ENCODE data around the gene SRSF11. TPM values are rescaled to one million over a fixed set of nuclear protein-coding genes. Genes with fewer than 3 reads are reported as not detected.

The SRSF11 gene
- polyA plus RNA-seq, 1 donor (not counting 4 experiments of a cell fraction or from before 2014, with no cell fraction given) = 234 TPM

- Histone ChIP-seq H3K27ac (ENCODE audit: control insufficient read depth, insufficient read depth, low read length) (no peak overlapping the region), H3K4me1 (ENCODE audit: control insufficient read depth, extremely low read depth, insufficient read depth, low read length) (peaks cover 7% of the 10 kb centered on the region), H3K79me2 (ENCODE audit: control insufficient read depth, insufficient read depth, low read length) (peaks cover 99% of the 10 kb centered on the region), H3K4me3 (ENCODE audit: control insufficient read depth in 2 of 3, extremely low read depth in 1 of 3, insufficient read depth in 2 of 3, low read depth in 1 of 3, low read length in 3 of 3) (no peak overlapping the region), H3K9ac (ENCODE audit: control insufficient read depth, extremely low read depth, insufficient read depth, low read length) (no peak overlapping the region), H3K9me1 (ENCODE audit: control insufficient read depth, extremely low read depth, insufficient read depth, low read length) (no peaks in the 10 kb centered on the region), H2AFZ (ENCODE audit: control insufficient read depth, low read length) (no peak overlapping the region), H3K4me2 (ENCODE audit: control insufficient read depth, extremely low read depth, insufficient read depth, low read depth, low read length) (no peak overlapping the region), H3K36me3 (ENCODE audit: control insufficient read depth in 2 of 2, extremely low read depth in 1 of 2, insufficient read depth in 2 of 2, low read length in 2 of 2) (peaks cover 9 to 14% of the 10 kb centered on the region in 2 experiments), H3K9me3 (ENCODE audit: control insufficient read depth, low read depth, low read length) (no peaks in the 10 kb centered on the region), H4K20me1 (ENCODE audit: control insufficient read depth, extremely low read depth, insufficient read depth, low read length) (no peaks in the 10 kb centered on the region), H3K27me3 (ENCODE audit: control insufficient read depth, extremely low read depth, insufficient read depth, low read length) (no peaks in the 10 kb centered on the region)
- DNase-seq (ENCODE audit: low read depth, low spot score) (no peak), FAIRE-seq (no peak)
- no peak for TF ChIP-seq EZH2 (IDR thresholded peaks at IDR 0.05; ENCODE audit: low read length)
- TF ChIP-seq, protein P1, sequence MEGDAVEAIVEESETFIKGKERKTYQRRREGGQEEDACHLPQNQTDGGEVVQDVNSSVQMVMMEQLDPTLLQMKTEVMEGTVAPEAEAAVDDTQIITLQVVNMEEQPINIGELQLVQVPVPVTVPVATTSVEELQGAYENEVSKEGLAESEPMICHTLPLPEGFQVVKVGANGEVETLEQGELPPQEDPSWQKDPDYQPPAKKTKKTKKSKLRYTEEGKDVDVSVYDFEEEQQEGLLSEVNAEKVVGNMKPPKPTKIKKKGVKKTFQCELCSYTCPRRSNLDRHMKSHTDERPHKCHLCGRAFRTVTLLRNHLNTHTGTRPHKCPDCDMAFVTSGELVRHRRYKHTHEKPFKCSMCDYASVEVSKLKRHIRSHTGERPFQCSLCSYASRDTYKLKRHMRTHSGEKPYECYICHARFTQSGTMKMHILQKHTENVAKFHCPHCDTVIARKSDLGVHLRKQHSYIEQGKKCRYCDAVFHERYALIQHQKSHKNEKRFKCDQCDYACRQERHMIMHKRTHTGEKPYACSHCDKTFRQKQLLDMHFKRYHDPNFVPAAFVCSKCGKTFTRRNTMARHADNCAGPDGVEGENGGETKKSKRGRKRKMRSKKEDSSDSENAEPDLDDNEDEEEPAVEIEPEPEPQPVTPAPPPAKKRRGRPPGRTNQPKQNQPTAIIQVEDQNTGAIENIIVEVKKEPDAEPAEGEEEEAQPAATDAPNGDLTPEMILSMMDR (optimal IDR thresholded peaks at IDR 0.05 in 1 of 3, IDR thresholded peaks at IDR 0.05 in 1 of 3, conservative IDR thresholded peaks at IDR 0.05 in 1 of 3; ENCODE audit: extremely low read depth in 1 of 3, insufficient read depth in 2 of 3, low read length in 3 of 3) = no peak
- dilution Hi-C loops (cut with MboI; ENCODE audit: extremely low pct_ligation_motif_present, low sequenced_read_pairs) = no loop called here
These were observed 10.4 kb upstream of the SRSF11 start for GRCh38 chr1:70210820-70211219.

DNA sequence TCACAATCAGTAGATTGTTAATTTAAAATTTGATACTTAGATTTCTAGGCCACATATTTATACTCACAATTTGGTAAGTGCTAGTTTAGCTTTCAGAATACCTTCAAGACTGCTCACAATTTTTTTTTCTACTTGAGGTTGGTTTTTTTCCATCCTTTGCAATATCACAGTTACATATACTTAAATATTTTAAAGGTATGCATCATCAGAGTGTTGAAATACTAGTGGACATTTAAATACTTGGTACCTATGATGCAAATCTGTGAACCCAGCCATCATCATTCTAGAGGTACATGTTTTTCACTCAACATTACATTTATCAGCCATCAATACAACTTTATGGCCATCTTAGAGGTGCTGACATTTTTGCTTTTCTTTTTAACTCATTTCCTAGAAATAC is 9.6 kb upstream of the SRSF11 start:
- H3K27me3 ChIP-seq (ENCODE audit: control insufficient read depth, extremely low read depth, insufficient read depth, low read length) = no peaks in the 10 kb centered on the region
- peaks cover 9 to 14% of the 10 kb centered on the region in 2 experiments for H3K36me3 ChIP-seq (ENCODE audit: control insufficient read depth in 2 of 2, extremely low read depth in 1 of 2, insufficient read depth in 2 of 2, low read length in 2 of 2)
- H3K4me2 ChIP-seq (ENCODE audit: control insufficient read depth, extremely low read depth, insufficient read depth, low read depth, low read length) = no peak overlapping the region
- no peak overlapping the region for H3K4me3 ChIP-seq (ENCODE audit: control insufficient read depth in 2 of 3, extremely low read depth in 1 of 3, insufficient read depth in 2 of 3, low read depth in 1 of 3, low read length in 3 of 3)
- no peaks in the 10 kb centered on the region for H3K9me1 ChIP-seq (ENCODE audit: control insufficient read depth, extremely low read depth, insufficient read depth, low read length)
- peaks cover 7% of the 10 kb centered on the region for H3K4me1 ChIP-seq (ENCODE audit: control insufficient read depth, extremely low read depth, insufficient read depth, low read length)
- no peak overlapping the region for H3K9ac ChIP-seq (ENCODE audit: control insufficient read depth, extremely low read depth, insufficient read depth, low read length)
- dilution Hi-C loops (cut with MboI; ENCODE audit: extremely low pct_ligation_motif_present, low sequenced_read_pairs) = no loop called here
- FAIRE-seq = no peak
- no peak for DNase-seq (ENCODE audit: low read depth, low spot score)
- H4K20me1 ChIP-seq (ENCODE audit: control insufficient read depth, extremely low read depth, insufficient read depth, low read length) = no peaks in the 10 kb centered on the region
- H3K9me3 ChIP-seq (ENCODE audit: control insufficient read depth, low read depth, low read length) = no peaks in the 10 kb centered on the region
- no peak overlapping the region for H2AFZ ChIP-seq (ENCODE audit: control insufficient read depth, low read length)
- H3K79me2 ChIP-seq (ENCODE audit: control insufficient read depth, insufficient read depth, low read length) = peaks cover 99% of the 10 kb centered on the region
- no peak overlapping the region for H3K27ac ChIP-seq (ENCODE audit: control insufficient read depth, insufficient read depth, low read length)
- no peak for TF ChIP-seq EZH2 (IDR thresholded peaks at IDR 0.05; ENCODE audit: low read length)
- TF ChIP-seq, protein P1 (optimal IDR thresholded peaks at IDR 0.05 in 1 of 3, IDR thresholded peaks at IDR 0.05 in 1 of 3, conservative IDR thresholded peaks at IDR 0.05 in 1 of 3; ENCODE audit: extremely low read depth in 1 of 3, insufficient read depth in 2 of 3, low read length in 3 of 3) = no peak

All from keratinocyte (primary cell).